Measurements from ENCODE around the gene COL3A1.

The COL3A1 gene

DNA sequence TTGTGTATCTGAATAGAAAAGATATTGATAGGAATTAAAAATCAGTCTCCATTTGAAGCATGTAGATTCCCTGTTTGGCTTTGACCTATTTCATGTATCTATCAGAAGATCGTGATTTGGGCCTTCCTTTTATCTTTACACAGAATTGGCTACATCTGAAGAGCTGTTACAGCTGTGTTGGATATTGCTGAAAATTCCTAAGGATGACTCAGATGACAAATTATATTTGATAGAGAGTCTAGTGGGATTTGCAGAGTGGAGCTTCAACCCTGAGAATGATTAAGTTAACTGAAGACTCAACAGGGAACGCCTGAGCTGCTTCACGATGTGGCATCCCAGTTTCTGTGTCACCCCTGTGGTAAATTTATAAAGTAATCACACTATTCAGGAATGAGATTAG is 4.9 kb upstream of the COL3A1 start:
- H3K4me3 ChIP-seq (ENCODE audit: low read depth, low read length) = no peak overlapping the region
- TF ChIP-seq, protein P1, sequence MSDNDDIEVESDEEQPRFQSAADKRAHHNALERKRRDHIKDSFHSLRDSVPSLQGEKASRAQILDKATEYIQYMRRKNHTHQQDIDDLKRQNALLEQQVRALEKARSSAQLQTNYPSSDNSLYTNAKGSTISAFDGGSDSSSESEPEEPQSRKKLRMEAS (IDR thresholded peaks at IDR 0.05; ENCODE audit: low read depth, low read length) = no peak
- TF ChIP-seq MYC (IDR thresholded peaks at IDR 0.05; ENCODE audit: low read depth, low read length) = no peak
- TF ChIP-seq POLR2A (IDR thresholded peaks at IDR 0.05; ENCODE audit: extremely low read depth, insufficient read length) = no peak
- DNase-seq (ENCODE audit: low read depth) = no peak

DNA sequence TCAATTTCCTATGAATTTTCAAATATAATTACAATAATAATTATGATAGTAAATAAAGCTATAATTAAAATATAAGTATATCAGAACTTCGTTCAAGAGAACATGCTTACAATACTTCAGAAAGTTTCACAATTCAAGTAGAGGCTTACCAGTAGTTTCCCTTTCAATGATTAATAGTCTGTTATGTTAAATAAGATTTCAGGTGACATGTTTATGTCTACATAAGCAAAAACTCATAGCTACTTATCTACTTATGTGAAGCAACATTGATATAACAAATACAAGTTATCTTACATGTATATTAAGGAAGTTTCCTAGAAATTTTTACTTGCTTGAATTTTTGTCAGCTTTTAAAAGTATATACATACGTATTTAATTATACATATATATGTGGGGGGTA is 4.5 kb upstream of the COL3A1 start:
- H3K4me3 ChIP-seq (ENCODE audit: low read depth, low read length) = no peak overlapping the region
- no peak for DNase-seq (ENCODE audit: low read depth)
- TF ChIP-seq, protein P1 (IDR thresholded peaks at IDR 0.05; ENCODE audit: low read depth, low read length) = no peak
- no peak for TF ChIP-seq POLR2A (IDR thresholded peaks at IDR 0.05; ENCODE audit: extremely low read depth, insufficient read length)
- TF ChIP-seq, protein P2, sequence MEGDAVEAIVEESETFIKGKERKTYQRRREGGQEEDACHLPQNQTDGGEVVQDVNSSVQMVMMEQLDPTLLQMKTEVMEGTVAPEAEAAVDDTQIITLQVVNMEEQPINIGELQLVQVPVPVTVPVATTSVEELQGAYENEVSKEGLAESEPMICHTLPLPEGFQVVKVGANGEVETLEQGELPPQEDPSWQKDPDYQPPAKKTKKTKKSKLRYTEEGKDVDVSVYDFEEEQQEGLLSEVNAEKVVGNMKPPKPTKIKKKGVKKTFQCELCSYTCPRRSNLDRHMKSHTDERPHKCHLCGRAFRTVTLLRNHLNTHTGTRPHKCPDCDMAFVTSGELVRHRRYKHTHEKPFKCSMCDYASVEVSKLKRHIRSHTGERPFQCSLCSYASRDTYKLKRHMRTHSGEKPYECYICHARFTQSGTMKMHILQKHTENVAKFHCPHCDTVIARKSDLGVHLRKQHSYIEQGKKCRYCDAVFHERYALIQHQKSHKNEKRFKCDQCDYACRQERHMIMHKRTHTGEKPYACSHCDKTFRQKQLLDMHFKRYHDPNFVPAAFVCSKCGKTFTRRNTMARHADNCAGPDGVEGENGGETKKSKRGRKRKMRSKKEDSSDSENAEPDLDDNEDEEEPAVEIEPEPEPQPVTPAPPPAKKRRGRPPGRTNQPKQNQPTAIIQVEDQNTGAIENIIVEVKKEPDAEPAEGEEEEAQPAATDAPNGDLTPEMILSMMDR (IDR thresholded peaks at IDR 0.05; ENCODE audit: low read depth, low read length) = no peak
- TF ChIP-seq MYC (IDR thresholded peaks at IDR 0.05; ENCODE audit: low read depth, low read length) = no peak

DNA sequence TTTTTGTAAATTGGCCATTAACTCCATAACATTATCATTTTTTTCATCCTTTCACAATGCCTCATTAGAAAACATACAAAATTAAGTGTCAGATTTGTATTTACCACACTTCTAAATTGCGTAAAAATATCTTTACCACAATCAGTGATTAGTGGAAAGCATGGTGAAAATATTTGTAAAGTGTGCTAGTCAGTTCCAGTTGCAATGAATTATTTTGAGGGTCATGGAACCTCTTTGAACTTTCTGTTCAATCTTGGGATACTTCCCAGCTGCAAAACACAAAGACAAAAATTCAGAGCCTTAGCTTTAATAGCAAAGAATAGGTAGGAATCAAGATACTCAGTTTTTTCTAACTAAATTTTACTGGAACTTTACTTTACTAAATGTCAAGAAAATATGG is 4.0 kb upstream of the COL3A1 start:
- DNase-seq (ENCODE audit: low read depth) = no peak
- no peak for TF ChIP-seq POLR2A (IDR thresholded peaks at IDR 0.05; ENCODE audit: extremely low read depth, insufficient read length)
- TF ChIP-seq, protein P2 (IDR thresholded peaks at IDR 0.05; ENCODE audit: low read depth, low read length) = no peak
- TF ChIP-seq, protein P1 (IDR thresholded peaks at IDR 0.05; ENCODE audit: low read depth, low read length) = no peak
- no peak overlapping the region for H3K4me3 ChIP-seq (ENCODE audit: low read depth, low read length)

DNA sequence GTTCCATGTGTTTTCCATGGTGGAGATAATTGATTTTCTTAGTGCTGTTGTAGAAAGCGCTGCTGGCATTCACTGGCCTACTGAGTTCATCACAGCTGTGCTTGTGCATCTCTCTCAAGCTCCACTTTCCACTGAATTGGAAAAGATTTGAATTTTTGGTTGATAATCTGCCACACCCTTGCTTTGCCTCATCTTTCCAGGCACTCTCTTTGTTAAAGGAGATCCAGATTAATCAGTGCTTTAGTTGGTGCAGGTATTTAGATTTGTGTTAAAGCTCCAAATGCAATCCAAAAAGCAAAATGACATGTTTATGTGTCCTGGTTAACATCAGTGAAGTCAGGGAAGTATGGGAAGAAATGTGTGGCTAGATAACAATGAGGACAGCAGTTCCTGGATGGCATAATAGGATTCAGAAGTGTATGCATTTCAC is 2.7 kb upstream of the COL3A1 start:
- H3K4me3 ChIP-seq (ENCODE audit: low read depth, low read length) = no peak overlapping the region
- no peak for DNase-seq (ENCODE audit: low read depth)
- TF ChIP-seq, protein P1 (IDR thresholded peaks at IDR 0.05; ENCODE audit: low read depth, low read length) = no peak
- TF ChIP-seq MYC (IDR thresholded peaks at IDR 0.05; ENCODE audit: low read depth, low read length) = no peak
- TF ChIP-seq POLR2A (IDR thresholded peaks at IDR 0.05; ENCODE audit: extremely low read depth, insufficient read length) = no peak
- TF ChIP-seq, protein P2 (IDR thresholded peaks at IDR 0.05; ENCODE audit: low read depth, low read length) = no peak

DNA sequence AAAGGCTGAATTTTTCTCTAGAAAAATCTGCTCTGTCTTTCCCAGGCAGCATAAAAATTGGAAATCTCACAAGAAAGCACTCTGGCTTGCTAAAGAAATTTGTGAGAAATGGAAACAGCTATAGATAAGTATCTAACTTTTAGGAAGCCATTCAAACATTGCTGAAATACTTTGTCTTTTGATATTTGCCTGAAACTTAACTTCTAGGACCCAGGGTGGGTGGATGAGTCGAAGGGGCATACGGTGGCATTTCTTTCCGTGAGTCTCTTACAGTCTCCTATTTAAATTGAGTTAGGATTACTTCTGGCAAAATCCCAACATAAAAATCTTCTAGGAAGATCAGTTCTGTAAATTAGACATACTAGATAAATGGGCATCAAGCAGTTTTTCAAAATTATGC is 532 bp upstream of the COL3A1 start:
- DNase-seq (ENCODE audit: low read depth) = no peak
- TF ChIP-seq MYC (IDR thresholded peaks at IDR 0.05; ENCODE audit: low read depth, low read length) (no peak), POLR2A (IDR thresholded peaks at IDR 0.05; ENCODE audit: extremely low read depth, insufficient read length) (no peak)
- TF ChIP-seq, protein P1 (IDR thresholded peaks at IDR 0.05; ENCODE audit: low read depth, low read length) = no peak
- TF ChIP-seq, protein P2 (IDR thresholded peaks at IDR 0.05; ENCODE audit: low read depth, low read length) = no peak
- no peak overlapping the region for H3K4me3 ChIP-seq (ENCODE audit: low read depth, low read length)

DNA sequence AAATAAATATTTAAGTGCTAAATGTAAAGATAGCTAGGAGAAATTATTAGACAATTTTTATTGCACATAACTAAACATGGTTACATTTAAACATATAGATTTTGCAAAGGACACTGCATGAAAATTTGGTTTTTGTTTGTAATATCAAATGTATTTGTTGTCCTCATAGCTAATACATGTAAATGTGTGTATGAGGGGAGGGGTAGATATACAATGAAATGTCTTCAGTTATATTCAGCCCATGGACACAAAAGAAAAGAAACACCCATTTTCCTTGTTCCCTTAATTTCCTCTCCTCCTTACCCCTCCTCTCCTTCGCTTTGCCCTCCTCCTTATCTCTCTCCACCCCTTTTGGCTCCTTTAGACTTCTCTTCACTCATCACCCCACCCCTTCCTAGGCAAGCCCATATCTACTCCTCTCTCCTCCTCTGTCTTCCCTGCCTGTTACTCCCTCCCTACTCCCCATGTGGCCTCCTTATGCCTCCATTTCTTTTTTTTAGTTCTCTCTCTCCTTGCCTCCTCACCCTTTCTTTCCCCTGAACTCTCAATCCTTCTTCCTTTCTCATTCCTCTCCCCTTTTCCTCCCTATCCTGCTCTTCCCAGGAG is 1.4 kb downstream of the COL3A1 start:
- DNase-seq (ENCODE audit: low read depth) = no peak
- TF ChIP-seq, protein P2 (IDR thresholded peaks at IDR 0.05; ENCODE audit: low read depth, low read length) = no peak
- no peak for TF ChIP-seq MYC (IDR thresholded peaks at IDR 0.05; ENCODE audit: low read depth, low read length)
- TF ChIP-seq, protein P1 (IDR thresholded peaks at IDR 0.05; ENCODE audit: low read depth, low read length) = no peak
- TF ChIP-seq POLR2A (IDR thresholded peaks at IDR 0.05; ENCODE audit: extremely low read depth, insufficient read length) = no peak
- no peak overlapping the region for H3K4me3 ChIP-seq (ENCODE audit: low read depth, low read length)

Measured in NB4 (cell line).